Ishikawa (cell line): ENCODE measurements around the gene FOXA1.

Experiments used
- CEBPB ChIP-seq: IDR thresholded peaks from 2 replicates; pipeline ENCODE4 v1.6.1; 2012
- CREB1 ChIP-seq: IDR thresholded peaks from 2 replicates; pipeline ENCODE4 v1.6.1; 2012; ENCODE audit warnings: low read depth
- EP300 ChIP-seq: IDR thresholded peaks from 2 replicates; pipeline ENCODE4 v1.6.1; 2012; ENCODE audit warnings: borderline replicate concordance
- MAX ChIP-seq: IDR thresholded peaks from 2 replicates; pipeline ENCODE4 v1.6.1; 2012
- NFIC ChIP-seq: IDR thresholded peaks from 2 replicates; pipeline ENCODE4 v1.6.1; 2012
- RAD21 ChIP-seq: IDR thresholded peaks from 2 replicates; pipeline ENCODE4 v1.6.1; 2012; ENCODE audit warnings: low read depth
- REST ChIP-seq: IDR thresholded peaks from 2 replicates; pipeline ENCODE4 v1.6.1; 2012; ENCODE audit warnings: low read depth, mild to moderate bottlenecking
- TAF1 ChIP-seq: IDR thresholded peaks from 2 replicates; pipeline ENCODE4 v1.6.1; 2012; ENCODE audit warnings: low read depth, mild to moderate bottlenecking
- TCF12 ChIP-seq: IDR thresholded peaks from 2 replicates; pipeline ENCODE4 v1.6.1; 2012; ENCODE audit warnings: low read depth
- TEAD4 ChIP-seq: IDR thresholded peaks from 2 replicates; pipeline ENCODE4 v1.6.1; 2012
- USF1 ChIP-seq: IDR thresholded peaks from 2 replicates; pipeline ENCODE4 v1.6.1; 2012
- YY1 ChIP-seq: IDR thresholded peaks from 2 replicates; pipeline ENCODE4 v1.6.1; 2012; ENCODE audit warnings: low read depth
- ZBTB7A ChIP-seq: IDR thresholded peaks from 2 replicates; pipeline ENCODE4 v1.6.1; 2012; ENCODE audit warnings: low read depth

DNA sequence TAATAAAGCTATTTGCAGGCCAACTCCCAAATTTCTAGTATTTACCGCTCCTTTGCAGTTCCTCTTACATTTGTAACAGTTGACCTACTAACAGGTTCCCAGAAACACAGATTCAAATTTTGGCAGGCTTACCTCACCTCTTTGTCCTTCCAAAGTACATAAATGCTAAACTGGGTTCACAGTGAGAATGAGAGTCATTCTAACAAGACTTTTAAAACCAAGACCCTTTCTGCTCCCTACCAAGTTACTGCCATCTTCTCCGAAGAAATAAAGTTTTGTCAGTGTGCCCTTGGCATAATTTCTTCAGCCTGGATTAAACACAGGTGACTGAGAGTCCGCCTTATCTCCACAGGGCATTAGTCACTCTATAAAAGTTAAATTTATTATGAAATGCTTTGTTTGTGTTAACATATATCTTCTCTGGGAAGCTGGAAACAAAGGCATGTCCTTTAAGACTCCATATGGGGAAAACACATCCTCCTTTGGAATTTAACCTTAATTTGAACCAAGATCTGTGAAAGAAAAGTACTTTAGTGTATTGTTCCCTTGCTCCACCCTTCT lies 28.2 kb downstream of the FOXA1 start:
- TF ChIP-seq TEAD4 (no peak), MAX (no peak), EP300 (no peak), TAF1 (no peak), CEBPB (no peak), RAD21 (no peak), YY1 (no peak), ZBTB7A (no peak), USF1 (no peak), CREB1 (no peak), REST (no peak), TCF12 (no peak), NFIC (no peak)
